Parathyroid adenoma (tissue), 2 donors: ENCODE measurements around the gene TRIM25.

Experiments
- H2AFZ ChIP-seq: fragments of 300-600 bp; sonication (generic); one replicate; pipeline ENCODE4 v1.7.0; 2017; ENCODE audit warnings: antibody characterized with exemption, mild to moderate bottlenecking
- H3K27ac ChIP-seq: fragments of 300-600 bp; sonication (generic); one replicate; pipeline ENCODE4 v1.7.0; 2017
- H3K27me3 ChIP-seq: fragments of 300-600 bp; sonication (generic); one replicate; pipeline ENCODE4 v1.7.0; 2017; ENCODE audit warnings: low read length; ENCODE audit not compliant: control insufficient read depth, insufficient read depth
- H3K36me3 ChIP-seq: fragments of 300-600 bp; sonication (generic); one replicate; pipeline ENCODE4 v1.7.0; 2017; ENCODE audit warnings: low read length; ENCODE audit not compliant: control insufficient read depth, insufficient read depth
- H3K4me1 ChIP-seq: fragments of 300-600 bp; sonication (generic); one replicate; pipeline ENCODE4 v1.7.0; 2017; ENCODE audit warnings: control low read depth
- H3K4me2 ChIP-seq: fragments of 300-600 bp; sonication (generic); one replicate; pipeline ENCODE4 v1.7.0; 2017; ENCODE audit warnings: low read length
- H3K4me3 ChIP-seq: fragments of 300-600 bp; sonication (generic); one replicate; pipeline ENCODE4 v1.7.0; 2017; ENCODE audit warnings: low read depth, low read length
- H3K79me2 ChIP-seq: fragments of 300-600 bp; sonication (generic); one replicate; pipeline ENCODE4 v1.7.0; 2017; ENCODE audit warnings: control low read depth
- H3K9ac ChIP-seq: fragments of 300-600 bp; sonication (generic); one replicate; pipeline ENCODE4 v1.7.0; 2017; ENCODE audit warnings: mild to moderate bottlenecking
- H3K9me3 ChIP-seq: fragments of 300-600 bp; sonication (generic); one replicate; pipeline ENCODE4 v1.7.0; 2017; ENCODE audit warnings: low read length; ENCODE audit not compliant: control insufficient read depth
- CTCF ChIP-seq: fragments of 300-600 bp; sonication (generic); IDR thresholded peaks from one replicate; pipeline ENCODE4 v1.7.0; 2017; ENCODE audit warnings: antibody characterized with exemption, mild to moderate bottlenecking
- donor health status: primary hyperparathyroidism.

TRIM25 gene

DNA sequence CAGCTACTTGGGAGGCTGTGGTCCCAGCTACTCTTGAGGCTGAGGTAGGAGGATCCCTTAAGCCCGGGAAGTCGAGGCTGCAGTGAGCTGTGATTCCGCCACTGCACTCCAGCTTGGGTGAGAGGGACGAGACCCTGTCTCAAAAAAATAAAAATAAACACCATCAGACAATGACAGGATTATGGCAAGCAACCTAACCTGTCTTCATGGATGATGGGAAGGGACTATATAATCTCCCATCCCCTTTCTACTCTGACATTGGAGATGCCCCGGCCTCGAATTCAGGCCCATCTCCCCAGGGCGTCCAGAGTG, 893 bp downstream of the TRIM25 start:
- Histone ChIP-seq H3K4me3 (peak overlapping the region; percentile 90), H3K36me3 (no peaks in the 10 kb centered on the region), H3K27ac (no peak overlapping the region), H3K27me3 (no peaks in the 10 kb centered on the region), H3K4me1 (no peaks in the 10 kb centered on the region), H3K9me3 (no peaks in the 10 kb centered on the region), H2AFZ (peak overlapping the region; percentile 98), H3K4me2 (peak overlapping the region; percentile 80), H3K9ac (peak overlapping the region; percentile 2), H3K79me2 (peaks cover 3% of the 10 kb centered on the region)
- TF ChIP-seq CTCF = no peak

DNA sequence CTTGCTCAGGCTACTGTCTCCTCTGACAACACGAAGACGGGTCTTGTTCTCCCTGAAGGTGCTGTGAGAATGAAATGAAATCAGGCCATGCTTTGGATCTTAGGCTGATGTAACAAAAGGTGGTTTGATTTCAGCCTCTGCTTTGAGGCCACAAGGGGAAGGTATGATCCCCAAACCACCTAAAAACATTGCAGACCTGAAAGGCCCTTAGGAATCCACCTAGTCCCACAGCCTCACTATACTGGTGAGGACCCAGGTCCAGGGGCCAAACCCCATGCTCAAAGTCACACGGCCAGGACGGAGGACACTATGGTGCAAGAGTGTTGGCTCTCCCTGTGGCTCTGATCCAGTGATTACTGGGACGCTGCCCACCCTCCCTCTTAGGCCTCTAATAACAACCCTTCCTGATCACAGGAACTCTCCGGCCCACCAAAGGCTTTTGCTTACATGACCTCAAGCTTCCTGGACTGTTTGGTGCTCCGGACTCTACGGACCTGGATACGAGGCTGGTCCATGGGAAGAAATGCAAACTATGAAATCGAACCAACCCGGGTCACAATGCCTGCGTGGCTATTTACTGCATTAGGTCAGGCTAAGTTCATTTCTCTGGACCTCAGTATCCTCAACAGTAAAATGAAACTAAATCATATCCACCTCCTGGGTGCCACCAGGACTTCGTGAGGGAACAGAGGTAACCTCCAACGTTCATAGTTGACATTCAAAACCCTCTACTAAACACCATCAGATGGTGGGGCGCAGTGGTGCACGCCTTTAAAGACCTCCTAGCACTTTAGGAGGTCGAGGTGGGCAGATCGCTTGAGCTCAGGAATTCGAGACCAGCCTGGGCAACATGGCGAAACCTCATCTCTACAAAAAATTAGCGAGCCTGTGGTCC, 1.5 kb downstream of the TRIM25 start:
- peak overlapping the region; percentile 15 for H3K27ac ChIP-seq
- peak overlapping the region; percentile 80 for H3K4me2 ChIP-seq
- peaks cover 3% of the 10 kb centered on the region for H3K79me2 ChIP-seq
- no peaks in the 10 kb centered on the region for H3K36me3 ChIP-seq
- peak overlapping the region; percentile 90 for H3K4me3 ChIP-seq
- H3K4me1 ChIP-seq = no peaks in the 10 kb centered on the region
- H3K9ac ChIP-seq = no peak overlapping the region
- H3K9me3 ChIP-seq = no peaks in the 10 kb centered on the region
- no peaks in the 10 kb centered on the region for H3K27me3 ChIP-seq
- TF ChIP-seq CTCF = no peak
- no peak overlapping the region for H2AFZ ChIP-seq

DNA sequence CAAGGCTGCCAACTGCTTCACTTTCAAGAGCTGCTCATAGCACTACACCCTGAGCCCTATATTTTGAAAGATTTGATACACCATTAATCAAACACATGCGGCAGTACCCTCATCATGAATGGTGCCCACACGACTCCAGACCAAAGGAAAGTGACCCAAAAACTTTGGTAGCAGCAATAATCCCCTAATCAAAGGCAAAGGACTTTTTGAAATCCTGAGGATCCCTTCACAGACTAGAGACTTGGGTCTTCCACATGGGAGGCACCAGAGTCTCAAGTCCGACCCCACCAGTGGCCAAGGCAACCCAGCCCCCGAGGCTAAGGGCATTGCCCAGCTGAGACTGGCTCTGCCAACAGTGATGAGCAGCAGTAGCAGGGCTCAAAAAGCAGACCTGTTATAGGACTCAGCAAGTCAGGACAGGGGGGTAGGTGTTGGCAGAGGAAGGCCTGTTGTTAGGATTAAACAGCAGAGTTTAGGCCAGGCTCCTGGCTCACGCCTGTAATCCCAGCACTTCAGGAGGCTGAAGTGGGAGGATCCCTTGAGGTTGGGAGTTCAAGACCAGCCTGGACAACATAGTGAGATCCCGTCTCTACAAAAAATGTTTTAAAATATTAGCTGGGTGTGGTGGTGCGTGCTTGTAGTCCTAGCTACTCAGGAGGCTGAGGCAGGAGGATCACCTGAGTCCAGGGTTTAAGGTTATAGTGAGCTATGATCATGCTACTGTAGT, 3.2 kb downstream of the TRIM25 start:
- Histone ChIP-seq H2AFZ (peak overlapping the region; percentile 26), H3K9me3 (no peaks in the 10 kb centered on the region), H3K4me3 (no peak overlapping the region), H3K9ac (no peak overlapping the region), H3K36me3 (no peaks in the 10 kb centered on the region), H3K27ac (peak overlapping the region; percentile 32), H3K79me2 (peaks cover 3% of the 10 kb centered on the region), H3K4me1 (no peaks in the 10 kb centered on the region), H3K27me3 (no peaks in the 10 kb centered on the region), H3K4me2 (no peak overlapping the region)
- no peak for TF ChIP-seq CTCF

- no peaks in the 10 kb centered on the region for H3K9me3 ChIP-seq
- peak overlapping the region; percentile 26 for H2AFZ ChIP-seq
- peaks cover 3% of the 10 kb centered on the region for H3K79me2 ChIP-seq
- H3K27me3 ChIP-seq = no peaks in the 10 kb centered on the region
- H3K9ac ChIP-seq = no peak overlapping the region
- H3K4me2 ChIP-seq = peak overlapping the region; percentile 6
- H3K4me3 ChIP-seq = no peak overlapping the region
- peak overlapping the region; percentile 32 for H3K27ac ChIP-seq
- H3K36me3 ChIP-seq = no peaks in the 10 kb centered on the region
- no peaks in the 10 kb centered on the region for H3K4me1 ChIP-seq
- TF ChIP-seq CTCF = no peak
Observed at GRCh38 chr17:56909742-56910508, 3.9 kb downstream of the TRIM25 start.
